ENCODE measurements around the gene KIFC3. TPM values are rescaled to one million over a fixed set of nuclear protein-coding genes. Genes with fewer than 3 reads are reported as not detected.
"Not testable (repeated sequence)": the region's sequence is repeated elsewhere in the genome, so short reads cannot be mapped to it uniquely, and the experiment has no call there.

The KIFC3 gene, protein sequence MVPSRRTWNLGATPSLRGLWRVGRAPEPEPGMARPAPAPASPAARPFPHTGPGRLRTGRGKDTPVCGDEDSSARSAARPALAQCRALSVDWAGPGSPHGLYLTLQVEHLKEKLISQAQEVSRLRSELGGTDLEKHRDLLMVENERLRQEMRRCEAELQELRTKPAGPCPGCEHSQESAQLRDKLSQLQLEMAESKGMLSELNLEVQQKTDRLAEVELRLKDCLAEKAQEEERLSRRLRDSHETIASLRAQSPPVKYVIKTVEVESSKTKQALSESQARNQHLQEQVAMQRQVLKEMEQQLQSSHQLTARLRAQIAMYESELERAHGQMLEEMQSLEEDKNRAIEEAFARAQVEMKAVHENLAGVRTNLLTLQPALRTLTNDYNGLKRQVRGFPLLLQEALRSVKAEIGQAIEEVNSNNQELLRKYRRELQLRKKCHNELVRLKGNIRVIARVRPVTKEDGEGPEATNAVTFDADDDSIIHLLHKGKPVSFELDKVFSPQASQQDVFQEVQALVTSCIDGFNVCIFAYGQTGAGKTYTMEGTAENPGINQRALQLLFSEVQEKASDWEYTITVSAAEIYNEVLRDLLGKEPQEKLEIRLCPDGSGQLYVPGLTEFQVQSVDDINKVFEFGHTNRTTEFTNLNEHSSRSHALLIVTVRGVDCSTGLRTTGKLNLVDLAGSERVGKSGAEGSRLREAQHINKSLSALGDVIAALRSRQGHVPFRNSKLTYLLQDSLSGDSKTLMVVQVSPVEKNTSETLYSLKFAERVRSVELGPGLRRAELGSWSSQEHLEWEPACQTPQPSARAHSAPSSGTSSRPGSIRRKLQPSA
- total RNA-seq (10 to 100 TPM; 45.8 to 67.5 (median 50.0) TPM), polyA plus RNA-seq (39.9 TPM)
- long read RNA-seq, donor 1, transcript KIFC3-203 (20 exons, 3,379 nt) = major isoform, 150 of 271 reads
- long read RNA-seq, donor 1, transcript KIFC3-201 (19 exons, 3,427 nt) = minor isoform, 6 of 271 reads
- long read RNA-seq, donor 1, partial matches to known transcripts = 57 of 271 reads
- long read RNA-seq, donor 1, other reads (novel, unspliced or antisense) = 58 of 271 reads
- long read RNA-seq, donor 2, transcript KIFC3-203 (20 exons, 3,379 nt) = major isoform, 123 of 220 reads
- long read RNA-seq, donor 2, partial matches to known transcripts = 35 of 220 reads
- long read RNA-seq, donor 2, other reads (novel, unspliced or antisense) = 59 of 220 reads
- long read RNA-seq, donor 3, transcript KIFC3-203 (20 exons, 3,379 nt) = major isoform, 8 of 133 reads
- long read RNA-seq, donor 3, partial matches to known transcripts = 103 of 133 reads
- long read RNA-seq, donor 3, other reads (novel, unspliced or antisense) = 21 of 133 reads
- long read RNA-seq, donor 4, transcript KIFC3-203 (20 exons, 3,379 nt) = major isoform, 104 of 182 reads
- long read RNA-seq, donor 4, partial matches to known transcripts = 33 of 182 reads
- long read RNA-seq, donor 4, other reads (novel, unspliced or antisense) = 41 of 182 reads

DNA sequence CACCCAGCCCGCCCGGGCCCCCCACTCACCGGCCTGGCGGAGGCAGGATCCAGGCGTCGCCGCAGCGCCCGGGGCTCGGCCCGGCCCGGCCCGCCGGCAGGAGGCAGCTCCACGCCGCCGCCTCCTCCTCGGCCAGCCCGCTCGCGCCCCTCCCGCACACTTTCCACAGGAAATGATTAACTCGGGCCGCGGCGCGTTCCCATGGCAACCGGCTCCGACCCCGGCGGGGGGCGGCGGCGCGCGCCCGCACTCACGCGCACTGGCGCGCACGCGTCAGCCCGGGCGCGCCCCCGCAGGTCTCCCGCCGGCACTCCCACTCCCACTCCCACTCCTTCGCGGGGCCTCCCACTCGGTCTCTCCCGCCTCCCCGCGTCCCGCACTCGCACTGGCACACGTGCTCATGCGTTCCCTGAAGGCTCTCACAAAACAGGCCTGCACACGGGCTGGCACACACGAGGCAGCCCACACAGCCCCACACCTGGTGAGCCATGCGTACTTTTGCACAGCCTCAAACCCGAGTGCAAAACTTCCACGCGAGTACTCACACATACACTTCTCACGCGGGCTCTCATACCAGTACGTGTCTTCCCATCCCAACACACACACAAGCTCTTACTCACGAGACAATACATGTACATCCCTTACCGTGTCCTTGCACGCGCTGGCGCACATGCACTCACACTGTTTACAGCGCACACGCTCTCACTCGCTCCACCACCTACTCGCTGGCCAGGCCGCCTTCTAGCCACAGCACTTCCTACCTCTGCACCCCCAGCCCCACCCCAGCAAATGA, at the start of gene KIFC3:
TSS of gene KIFC3 (minus strand) at position 151 of the 793 bp plus-strand sequence. CDS start 4,248 bp downstream, outside the sequence.
- peak within 1 kb of the TSS; percentile 71 for H3K27ac ChIP-seq (ENCODE audit: low read length)
- peaks cover 20% of the 10 kb centered on the region for H3K4me1 ChIP-seq (ENCODE audit: control insufficient read depth, insufficient read depth, low read length)
- DNase-seq (peak; percentile 91 to 97 (median 96)), ATAC-seq (peak; percentile 55 to 64)
- H3K4me3 ChIP-seq (ENCODE audit: low read length) = peak within 1 kb of the TSS; percentile 68
- no peaks in the 10 kb centered on the region for H3K9me3 ChIP-seq (ENCODE audit: control insufficient read depth, low read length)
- 7% methylated on average over 78 of the region's 78 CpGs for whole genome bisulfite sequencing
- H3K27me3 ChIP-seq (ENCODE audit: control insufficient read depth, insufficient read depth) = no peaks in the 10 kb centered on the region
- intact Hi-C loops (cut with DNase I) = no loop called here

DNA sequence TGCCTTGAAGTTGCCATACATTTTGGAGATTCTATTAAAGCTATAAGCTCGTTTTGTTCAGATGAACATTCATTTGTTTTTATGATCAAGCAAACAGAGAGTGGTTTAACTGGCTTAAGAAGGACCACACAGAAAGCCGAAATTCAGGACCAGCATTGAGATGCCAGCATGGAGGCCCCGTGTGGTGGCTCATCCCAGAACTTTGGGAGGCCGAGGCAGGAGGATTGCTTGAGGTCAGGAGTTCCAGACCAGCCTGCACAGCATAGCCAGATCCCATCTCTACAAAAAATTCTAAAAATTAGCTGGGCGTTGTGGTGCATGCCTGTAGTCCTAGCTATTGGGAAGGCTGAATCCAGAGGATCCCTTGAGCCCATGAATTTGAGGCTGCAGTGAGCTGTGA, 45.9 kb upstream of the KIFC3 start:
- Histone ChIP-seq H3K4me1 (ENCODE audit: control insufficient read depth, insufficient read depth, low read length) (no peaks in the 10 kb centered on the region), H3K27me3 (ENCODE audit: control insufficient read depth, insufficient read depth) (no peaks in the 10 kb centered on the region), H3K4me3 (ENCODE audit: low read length) (no peak overlapping the region), H3K9me3 (ENCODE audit: control insufficient read depth, low read length) (no peaks in the 10 kb centered on the region), H3K27ac (ENCODE audit: low read length) (no peak overlapping the region)
- no peak for DNase-seq
- ATAC-seq = no peak
- intact Hi-C loops (cut with DNase I) = no loop called here
- WGBS = 93% methylated on average over 5 of the region's 5 CpGs

DNA sequence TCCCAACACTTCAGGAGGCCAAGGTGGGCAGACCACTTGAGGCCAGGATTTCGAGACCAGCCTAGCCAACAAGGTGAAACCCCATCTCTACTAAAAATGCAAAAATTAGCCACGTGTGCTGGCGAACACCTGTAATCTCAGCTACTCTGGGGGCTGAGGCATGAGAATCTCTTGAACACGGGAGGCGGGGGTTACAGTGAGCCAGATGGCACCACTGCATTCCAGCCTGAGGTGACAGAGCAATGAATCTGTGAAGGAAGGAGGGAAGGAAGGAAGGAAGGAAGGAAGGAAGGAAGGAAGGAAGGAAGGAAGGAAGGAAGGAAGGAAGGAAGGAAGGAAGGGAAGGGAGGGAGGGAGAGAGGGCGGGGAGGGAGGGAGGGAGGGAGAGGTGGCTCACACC, 44.6 kb upstream of the KIFC3 start:
- H3K27ac ChIP-seq (ENCODE audit: low read length); intact Hi-C loops (cut with DNase I); ATAC-seq; H3K4me1 ChIP-seq (ENCODE audit: control insufficient read depth, insufficient read depth, low read length); H3K27me3 ChIP-seq (ENCODE audit: control insufficient read depth, insufficient read depth); DNase-seq; H3K4me3 ChIP-seq (ENCODE audit: low read length); H3K9me3 ChIP-seq (ENCODE audit: control insufficient read depth, low read length): not testable (repeated sequence)
- WGBS = 82% methylated on average over 6 of the region's 6 CpGs

DNA sequence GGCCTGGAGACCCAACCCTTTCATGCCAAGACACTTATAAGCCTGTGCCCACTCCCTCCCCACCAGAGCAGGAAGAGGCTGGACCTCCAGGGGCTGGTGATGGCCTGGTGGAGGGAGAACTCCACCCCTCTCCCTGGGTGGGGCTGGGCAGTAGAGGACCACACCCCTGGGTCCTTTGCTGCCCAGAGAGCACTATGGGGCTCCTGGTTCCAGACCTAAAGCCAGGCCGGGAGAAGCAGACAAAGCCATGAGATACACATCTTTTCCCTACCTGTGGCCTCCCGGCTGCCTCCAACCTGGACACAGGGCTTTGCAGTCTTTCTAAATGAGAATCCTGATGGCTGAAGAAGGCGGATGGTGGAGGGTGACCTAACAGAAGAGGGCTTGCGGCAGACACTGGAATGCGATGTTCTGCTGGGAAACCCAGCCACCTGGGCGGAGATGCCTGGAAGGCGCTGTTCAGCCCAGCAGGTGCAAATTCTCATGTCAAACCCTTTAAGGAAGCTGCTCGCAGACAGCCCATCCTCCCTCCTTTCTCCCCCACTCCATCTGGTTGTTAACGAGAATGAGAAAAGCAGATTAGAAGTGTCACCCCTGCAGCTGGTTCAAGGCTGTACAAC, 43.9 kb upstream of the KIFC3 start:
- intact Hi-C loops (cut with DNase I) = no loop called here

DNA sequence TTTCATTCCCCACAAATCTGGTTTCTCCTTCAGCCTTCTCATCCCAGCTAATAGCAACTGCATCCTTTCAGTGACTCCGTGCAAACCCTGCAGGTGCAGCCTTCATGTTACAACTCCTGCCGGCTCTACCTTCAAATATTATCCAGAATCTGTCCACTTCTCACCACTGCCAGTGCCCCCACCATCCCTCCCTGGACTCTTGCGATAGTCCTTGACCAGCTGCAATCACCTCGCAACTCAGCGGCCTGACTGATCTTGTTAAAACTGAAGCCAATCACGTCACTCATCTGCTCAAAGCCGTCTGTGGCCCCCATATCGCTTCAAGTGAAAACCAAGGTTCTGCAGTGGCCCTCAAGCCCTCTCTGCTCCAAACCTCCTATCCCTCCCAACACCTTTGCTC, 42.8 kb upstream of the KIFC3 start:
- Histone ChIP-seq H3K4me1 (ENCODE audit: control insufficient read depth, insufficient read depth, low read length) (no peaks in the 10 kb centered on the region), H3K4me3 (ENCODE audit: low read length) (no peak overlapping the region), H3K27me3 (ENCODE audit: control insufficient read depth, insufficient read depth) (no peaks in the 10 kb centered on the region), H3K9me3 (ENCODE audit: control insufficient read depth, low read length) (no peaks in the 10 kb centered on the region), H3K27ac (ENCODE audit: low read length) (no peak overlapping the region)
- no peak for DNase-seq
- no peak for ATAC-seq
- WGBS = 77% methylated on average over 8 of the region's 8 CpGs
- intact Hi-C loops (cut with DNase I) = no loop called here

More for the DNA sequence above, 43.9 kb upstream of the KIFC3 start:
- Histone ChIP-seq H3K9me3 (ENCODE audit: control insufficient read depth, low read length) (no peaks in the 10 kb centered on the region), H3K4me1 (ENCODE audit: control insufficient read depth, insufficient read depth, low read length) (no peaks in the 10 kb centered on the region), H3K4me3 (ENCODE audit: low read length) (no peak overlapping the region), H3K27me3 (ENCODE audit: control insufficient read depth, insufficient read depth) (no peaks in the 10 kb centered on the region), H3K27ac (ENCODE audit: low read length) (no peak overlapping the region)
- no peak for DNase-seq
- 70% methylated on average over 9 of the region's 9 CpGs for WGBS
- peak in 1 of 2 donors; percentile 62 for ATAC-seq

DNA sequence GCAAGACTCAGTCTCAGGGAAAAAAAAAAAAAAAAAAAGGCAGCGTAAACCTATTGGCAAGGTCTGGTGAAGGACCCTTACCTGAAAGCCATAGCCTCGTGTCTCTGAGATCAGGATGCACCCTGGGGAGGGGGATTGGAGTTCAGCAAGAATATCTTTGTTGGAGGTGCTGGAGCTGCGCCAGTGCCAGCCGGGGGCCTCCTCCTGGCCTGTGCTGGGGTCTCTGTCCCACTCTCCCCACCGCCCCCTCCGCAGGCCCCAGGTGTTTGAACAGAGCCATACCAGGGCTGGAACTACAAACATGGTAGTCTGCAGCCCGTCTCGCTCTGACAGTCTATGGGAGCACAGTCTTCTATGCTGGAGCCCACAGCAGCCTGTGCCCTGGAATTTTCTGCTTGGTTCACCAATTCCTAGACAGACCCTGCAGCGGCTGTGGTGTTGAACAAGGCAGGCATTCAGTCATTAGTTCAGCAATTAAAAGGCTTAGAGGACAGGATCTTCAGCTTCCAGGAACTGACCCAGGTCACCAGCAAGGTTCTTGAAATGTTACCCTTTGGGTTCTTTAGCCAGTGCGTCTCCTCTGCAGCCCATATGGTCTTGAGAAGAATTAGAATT, 42.2 kb upstream of the KIFC3 start:
- WGBS = 90% methylated on average over 10 of the region's 10 CpGs
- no peak overlapping the region for H3K27ac ChIP-seq (ENCODE audit: low read length)
- no peak for DNase-seq
- no peaks in the 10 kb centered on the region for H3K9me3 ChIP-seq (ENCODE audit: control insufficient read depth, low read length)
- no peaks in the 10 kb centered on the region for H3K4me1 ChIP-seq (ENCODE audit: control insufficient read depth, insufficient read depth, low read length)
- peak in 1 of 2 donors; percentile 31 for ATAC-seq
- intact Hi-C loops (cut with DNase I) = no loop called here
- H3K27me3 ChIP-seq (ENCODE audit: control insufficient read depth, insufficient read depth) = no peaks in the 10 kb centered on the region
- H3K4me3 ChIP-seq (ENCODE audit: low read length) = no peak overlapping the region

DNA sequence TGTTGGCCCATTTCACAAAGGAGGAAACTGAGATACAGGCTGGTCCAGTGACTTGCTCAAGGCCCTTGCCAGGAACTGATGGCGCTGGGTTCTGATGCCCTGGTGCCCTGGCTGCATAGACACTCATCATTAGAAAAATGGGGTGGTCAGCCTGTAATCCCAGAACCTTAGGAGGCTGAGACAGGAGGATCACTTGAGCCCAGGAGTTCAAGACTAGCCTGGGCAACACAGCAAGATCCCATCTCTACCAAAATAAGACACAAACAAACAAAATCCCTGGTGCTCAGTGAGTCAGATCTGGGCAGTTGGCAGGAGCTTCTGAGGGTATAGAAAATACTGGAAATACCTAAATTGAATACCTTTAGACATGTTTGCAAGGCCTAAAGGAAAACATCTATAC, 41.1 kb upstream of the KIFC3 start:
- H3K9me3 ChIP-seq (ENCODE audit: control insufficient read depth, low read length) = no peaks in the 10 kb centered on the region
- ATAC-seq = no peak
- no peak overlapping the region for H3K27ac ChIP-seq (ENCODE audit: low read length)
- no peak overlapping the region for H3K4me3 ChIP-seq (ENCODE audit: low read length)
- 98% methylated on average over 1 of the region's 1 CpG for WGBS
- DNase-seq = no peak
- no peaks in the 10 kb centered on the region for H3K4me1 ChIP-seq (ENCODE audit: control insufficient read depth, insufficient read depth, low read length)
- intact Hi-C loops (cut with DNase I) = no loop called here
- H3K27me3 ChIP-seq (ENCODE audit: control insufficient read depth, insufficient read depth) = no peaks in the 10 kb centered on the region

DNA sequence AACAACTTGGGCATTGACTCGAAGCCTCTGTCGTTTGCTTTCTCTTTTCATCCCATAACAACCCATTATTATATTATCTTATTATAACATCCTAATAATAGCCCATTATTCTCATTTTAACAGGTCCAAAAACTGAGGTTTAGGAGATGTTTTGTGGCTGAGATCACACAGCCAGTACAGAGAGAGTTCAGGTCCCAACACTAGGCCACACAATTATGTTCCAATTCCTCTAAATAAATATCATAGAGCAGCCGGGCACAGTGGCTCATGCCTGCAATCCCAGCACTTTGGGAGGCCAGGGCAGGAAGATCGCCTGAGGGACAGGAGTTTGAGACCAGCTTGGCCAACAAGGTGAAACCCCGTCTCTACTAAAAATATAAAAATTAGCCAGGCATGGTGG, 40.3 kb upstream of the KIFC3 start:
- DNase-seq (no peak), ATAC-seq (no peak)
- no peak overlapping the region for H3K27ac ChIP-seq (ENCODE audit: low read length)
- no peak overlapping the region for H3K4me3 ChIP-seq (ENCODE audit: low read length)
- no peaks in the 10 kb centered on the region for H3K9me3 ChIP-seq (ENCODE audit: control insufficient read depth, low read length)
- intact Hi-C loops (cut with DNase I) = no loop called here
- H3K4me1 ChIP-seq (ENCODE audit: control insufficient read depth, insufficient read depth, low read length) = no peaks in the 10 kb centered on the region
- WGBS = 87% methylated on average over 5 of the region's 5 CpGs
- no peaks in the 10 kb centered on the region for H3K27me3 ChIP-seq (ENCODE audit: control insufficient read depth, insufficient read depth)

DNA sequence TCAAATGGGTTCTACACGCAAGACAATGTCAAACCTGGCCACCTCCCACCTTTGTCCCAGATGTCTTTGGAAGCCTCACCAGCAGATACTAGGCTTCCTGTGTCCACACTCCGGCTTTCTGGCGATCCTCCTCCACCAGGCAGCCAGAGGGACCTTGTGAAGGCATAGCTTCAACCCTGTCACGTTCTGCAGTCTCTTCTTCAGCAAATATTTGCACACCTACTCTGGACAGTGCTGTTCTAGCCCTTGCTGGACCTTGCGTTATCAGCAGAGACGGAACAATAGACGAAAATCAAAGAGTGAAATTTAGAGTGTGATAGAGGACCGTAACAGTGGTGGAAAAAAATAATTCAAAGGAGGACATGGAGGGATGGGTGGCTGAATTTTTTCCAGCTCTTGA, 38.5 kb upstream of the KIFC3 start:
- no peaks in the 10 kb centered on the region for H3K9me3 ChIP-seq (ENCODE audit: control insufficient read depth, low read length)
- DNase-seq = no peak
- ATAC-seq = no peak
- H3K4me3 ChIP-seq (ENCODE audit: low read length) = no peak overlapping the region
- no peaks in the 10 kb centered on the region for H3K4me1 ChIP-seq (ENCODE audit: control insufficient read depth, insufficient read depth, low read length)
- no peaks in the 10 kb centered on the region for H3K27me3 ChIP-seq (ENCODE audit: control insufficient read depth, insufficient read depth)
- intact Hi-C loops (cut with DNase I) = no loop called here
- H3K27ac ChIP-seq (ENCODE audit: low read length) = no peak overlapping the region
- 89% methylated on average over 8 of the region's 8 CpGs for WGBS
